Kidney (tissue), 14 donors: ENCODE measurements around the gene AP4E1. TPM values are rescaled to one million over a fixed set of nuclear protein-coding genes. Genes with fewer than 3 reads are reported as not detected.

Experiments
- DNase-seq, 5 donors: peaks; one replicate each; pipeline ENCODE4 v3.0.0-alpha.2; 2013 to 2020
- FAIRE-seq: peaks from 2 replicates; lab custom pipeline; 2012; peaks lifted over from hg19 to GRCh38; lab: Jason Lieb, UNC
- H3K27ac ChIP-seq, 2 donors: one replicate each; pipeline ENCODE4 v1.7.0; 2013; ENCODE audit warnings: low read depth in 2 of 2, low read length in 2 of 2, inconsistent platforms in 1 of 2
- H3K27me3 ChIP-seq: one replicate; pipeline ENCODE4 v1.7.1; 2013; ENCODE audit warnings: low read length, inconsistent platforms; ENCODE audit not compliant: control insufficient read depth, insufficient read depth
- H3K36me3 ChIP-seq, 3 donors: one replicate each; pipeline versions ENCODE4 v1.7.0 to v1.7.1; 2013; ENCODE audit warnings: low read length in 3 of 3, control low read depth in 1 of 3, inconsistent platforms in 1 of 3; ENCODE audit not compliant: insufficient read depth in 3 of 3, control insufficient read depth in 2 of 3
- H3K4me1 ChIP-seq, 3 donors: one replicate each; pipeline versions ENCODE4 v1.7.0 to v1.7.1; 2013; ENCODE audit warnings: low read length in 3 of 3, inconsistent platforms in 1 of 3, low read depth in 1 of 3; ENCODE audit not compliant: control insufficient read depth in 2 of 3, insufficient read depth in 2 of 3
- H3K4me3 ChIP-seq, 3 donors: one replicate each; pipeline versions ENCODE4 v1.7.0 to v1.8.1; 2013; ENCODE audit warnings: low read length in 3 of 3, control low read depth in 1 of 3, inconsistent platforms in 1 of 3
- H3K9ac ChIP-seq, 3 donors: one replicate each; pipeline versions ENCODE4 v1.7.0 to v1.7.1; 2013; ENCODE audit warnings: low read length in 3 of 3, control low read depth in 1 of 3, inconsistent platforms in 1 of 3
- H3K9me3 ChIP-seq, 3 donors: one replicate each; pipeline versions ENCODE4 v1.7.0 to v1.7.1; 2013; ENCODE audit warnings: low read length in 3 of 3, control low read depth in 1 of 3, inconsistent platforms in 1 of 3; ENCODE audit not compliant: control insufficient read depth in 2 of 3, insufficient read depth in 1 of 3
- CTCF ChIP-seq: IDR thresholded peaks from 3 replicates; pipeline ENCODE4 v1.5.1; 2012; ENCODE audit warnings: mild to moderate bottlenecking, moderate library complexity, borderline replicate concordance; ENCODE audit not compliant: insufficient read depth; ENCODE audit errors: extremely low read depth
- intact Hi-C: fragments of 100-400 bp; cut with DNase I; formaldehyde crosslinking; loops from one replicate; pipeline ENCODE4 v1.11.1; 2022
- polyA plus RNA-seq: library from polyadenylated mRNA; stranded (reverse); fragments of 350-450 nt; fragmentation: Illumina TruSeq; extraction: RNeasy Lipid Tissue Mini Kit (QIAGEN cat#74804); gene quantifications from one replicate; pipeline ENCODE4 v1.2.3, GENCODE V29; 2014; ENCODE audit warnings: low read depth, low replicate concordance; ENCODE audit not compliant: insufficient read depth
- total RNA-seq: library from RNA; stranded (reverse); fragmentation: NEBNext Ultra II Directional; extraction: Animal tissue kit (Norgen Biotek cat#: 25700); gene quantifications from one replicate; pipeline ENCODE4 v1.2.1, GENCODE V29; 2021
- donor health status: control.
- donor health status: control.
- donor health status: control.
- donor health status: control.
- donor health status: control.
- donor health status: DM: yes; HTN: yes; CAD: no.
- donor health status: Normal renal cell carcinoma (clear cell type).

AP4E1 gene
- total and polyA plus RNA-seq, 2 donors from 2014 or later: 2.0 to 9.8 TPM

GRCh38 chr15:51007131-51007666 is 98.7 kb downstream of the AP4E1 start:
- FAIRE-seq (no peak), DNase-seq (no peak)
- intact Hi-C loops: no loop called here
- H3K27me3 ChIP-seq: no peaks in the 10 kb centered on the region
- H3K36me3 ChIP-seq: peaks cover 0 to 3% (median 0%) of the 10 kb centered on the region in 3 donors
- peaks cover 0 to 5% (median 0%) of the 10 kb centered on the region in 3 donors for H3K9me3 ChIP-seq
- no peak overlapping the region for H3K9ac ChIP-seq
- H3K4me3 ChIP-seq: no peak overlapping the region
- TF ChIP-seq CTCF: no peak
- H3K4me1 ChIP-seq: no peaks in the 10 kb centered on the region
- H3K27ac ChIP-seq: no peak overlapping the region

GRCh38 chr15:51011212-51011611 is 102.7 kb downstream of the AP4E1 start:
- no peak for FAIRE-seq
- intact Hi-C loops: no loop called here

GRCh38 chr15:51016615-51017014 is 108.1 kb downstream of the AP4E1 start:
- peaks cover 0 to 8% (median 0%) of the 10 kb centered on the region in 3 donors for H3K9me3 ChIP-seq
- H3K27ac ChIP-seq: no peak overlapping the region
- no peaks in the 10 kb centered on the region for H3K36me3 ChIP-seq
- DNase-seq (peak in 1 of 5 donors; percentile 2), FAIRE-seq (no peak)
- H3K27me3 ChIP-seq: no peaks in the 10 kb centered on the region
- H3K4me3 ChIP-seq: no peak overlapping the region
- no peak overlapping the region for H3K9ac ChIP-seq
- no peak for TF ChIP-seq CTCF
- no peaks in the 10 kb centered on the region for H3K4me1 ChIP-seq
- intact Hi-C loops: no loop called here

More at GRCh38 chr15:51011212-51011611, 102.7 kb downstream of the AP4E1 start:
- no peak for DNase-seq
- H3K4me1 ChIP-seq: no peaks in the 10 kb centered on the region
- TF ChIP-seq CTCF: no peak
- no peak overlapping the region for H3K9ac ChIP-seq
- H3K36me3 ChIP-seq: no peaks in the 10 kb centered on the region
- no peak overlapping the region for H3K4me3 ChIP-seq
- peaks cover 0 to 5% (median 0%) of the 10 kb centered on the region in 3 donors for H3K9me3 ChIP-seq
- H3K27ac ChIP-seq: no peak overlapping the region
- no peaks in the 10 kb centered on the region for H3K27me3 ChIP-seq

- no peak for TF ChIP-seq CTCF
- DNase-seq (no peak), FAIRE-seq (no peak)
- H3K27ac ChIP-seq: no peak overlapping the region
- H3K4me1 ChIP-seq: no peaks in the 10 kb centered on the region
- intact Hi-C loops: no loop called here
- no peaks in the 10 kb centered on the region for H3K27me3 ChIP-seq
- no peak overlapping the region for H3K4me3 ChIP-seq
- H3K9me3 ChIP-seq: peaks cover 0 to 8% (median 0%) of the 10 kb centered on the region in 3 donors
- H3K9ac ChIP-seq: no peak overlapping the region
- H3K36me3 ChIP-seq: no peaks in the 10 kb centered on the region
These were observed 113.7 kb downstream of the AP4E1 start for GRCh38 chr15:51022206-51022605.
